ENCODE measurements around the gene CFAP107. TPM values are rescaled to one million over a fixed set of nuclear protein-coding genes. Genes with fewer than 3 reads are reported as not detected.

CFAP107 gene
- total and polyA plus RNA-seq, 2 experiments from 2014 or later: 0.07 TPM; not detected in 1

DNA sequence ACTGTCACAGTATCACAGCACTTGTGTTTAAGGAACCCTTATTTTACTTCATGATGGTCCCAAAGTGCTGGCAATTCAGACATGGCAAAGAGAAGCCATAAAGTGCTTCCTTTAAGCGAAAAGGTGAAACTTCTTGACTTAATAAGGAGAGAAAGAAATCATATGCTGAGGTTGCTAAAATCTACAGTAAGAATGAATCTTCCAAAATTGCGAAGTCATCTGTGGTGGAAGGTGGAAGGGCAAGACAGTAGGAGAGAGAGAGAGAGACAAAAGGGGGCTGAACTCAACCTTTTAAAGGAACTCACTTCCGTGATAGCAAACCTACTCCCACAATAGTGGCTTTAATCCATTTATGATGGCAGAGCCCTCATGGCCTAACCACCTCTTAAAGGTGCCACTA is 49.3 kb upstream of the CFAP107 start (continued):
- no peak for TF ChIP-seq ZNF462 (CRISPR knock-in tag; IDR thresholded peaks at IDR 0.05)
- TF ChIP-seq, protein P1, sequence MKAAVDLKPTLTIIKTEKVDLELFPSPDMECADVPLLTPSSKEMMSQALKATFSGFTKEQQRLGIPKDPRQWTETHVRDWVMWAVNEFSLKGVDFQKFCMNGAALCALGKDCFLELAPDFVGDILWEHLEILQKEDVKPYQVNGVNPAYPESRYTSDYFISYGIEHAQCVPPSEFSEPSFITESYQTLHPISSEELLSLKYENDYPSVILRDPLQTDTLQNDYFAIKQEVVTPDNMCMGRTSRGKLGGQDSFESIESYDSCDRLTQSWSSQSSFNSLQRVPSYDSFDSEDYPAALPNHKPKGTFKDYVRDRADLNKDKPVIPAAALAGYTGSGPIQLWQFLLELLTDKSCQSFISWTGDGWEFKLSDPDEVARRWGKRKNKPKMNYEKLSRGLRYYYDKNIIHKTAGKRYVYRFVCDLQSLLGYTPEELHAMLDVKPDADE (IDR thresholded peaks at IDR 0.05): no peak
- no peak for TF ChIP-seq POLR2AphosphoS5 (IDR thresholded peaks at IDR 0.05; ENCODE audit: low read depth)
- TF ChIP-seq JUNB (IDR thresholded peaks at IDR 0.05; ENCODE audit: unreplicated experiment): no peak
- no peak for TF ChIP-seq ZNF331 (CRISPR knock-in tag; IDR thresholded peaks at IDR 0.05; ENCODE audit: low read depth)
- no peak for TF ChIP-seq REST (IDR thresholded peaks at IDR 0.05; ENCODE audit: unreplicated experiment)
- no peak for TF ChIP-seq NANOG (IDR thresholded peaks at IDR 0.05; ENCODE audit: borderline replicate concordance)
- no peak for TF ChIP-seq EZH2 (IDR thresholded peaks at IDR 0.05; ENCODE audit: low read depth, unreplicated experiment)
